AG04450 (cell line): ENCODE results near the gene TRAPPC2L. TPM values are rescaled to one million over a fixed set of nuclear protein-coding genes. Genes with fewer than 3 reads are reported as not detected.

Source experiments
- CTCF ChIA-PET: fragments of 300-600, 350-600 bp; formaldehyde crosslinking; extraction: SDS; loops from one replicate; lab custom pipeline; 2022; ENCODE audit warnings: antibody characterized with exemption, inconsistent platforms; lab: Charles Lee
- POLR2A ChIA-PET: fragments of 350-600 bp; formaldehyde crosslinking; extraction: SDS; loops from one replicate; lab custom pipeline; 2021; ENCODE audit warnings: antibody characterized with exemption, inconsistent platforms; lab: Yijun Ruan, JAX
- DNase-seq: peaks from one replicate; pipeline ENCODE4 v3.0.0-alpha.2; 2011; ENCODE audit warnings: low read depth, low spot score
- H3K27ac ChIP-seq: one replicate; pipeline ENCODE4 v1.5.1; 2012; ENCODE audit warnings: low read depth, low read length, control low read depth
- H3K27me3 ChIP-seq: one replicate; pipeline ENCODE4 v1.6.0; 2012; ENCODE audit warnings: low read length; ENCODE audit not compliant: control insufficient read depth, insufficient read depth
- H3K4me3 ChIP-seq: 2 replicates; pipeline ENCODE4 v1.5.1; 2011; ENCODE audit warnings: mild to moderate bottlenecking, low read depth, low read length, control low read depth
- H3K9me3 ChIP-seq: 2 replicates; pipeline ENCODE4 v1.5.1; 2012; ENCODE audit warnings: low read length; ENCODE audit not compliant: control insufficient read depth, insufficient read depth
- polyA plus RNA-seq: library from polyadenylated mRNA; depleted of rRNA; stranded (reverse); fragments of >200 nt; gene quantifications from 2 replicates; pipeline ENCODE4 v1.2.3, GENCODE V29; 2011
- TF ChIP-seq, protein P1 (sequence below): IDR thresholded peaks from 2 replicates; pipeline ENCODE4 v1.5.1; 2011; ENCODE audit warnings: low read depth, low read length, control low read depth, inconsistent platforms

Gene TRAPPC2L
- polyA plus RNA-seq, 1 experiment: 72.8 TPM

DNA sequence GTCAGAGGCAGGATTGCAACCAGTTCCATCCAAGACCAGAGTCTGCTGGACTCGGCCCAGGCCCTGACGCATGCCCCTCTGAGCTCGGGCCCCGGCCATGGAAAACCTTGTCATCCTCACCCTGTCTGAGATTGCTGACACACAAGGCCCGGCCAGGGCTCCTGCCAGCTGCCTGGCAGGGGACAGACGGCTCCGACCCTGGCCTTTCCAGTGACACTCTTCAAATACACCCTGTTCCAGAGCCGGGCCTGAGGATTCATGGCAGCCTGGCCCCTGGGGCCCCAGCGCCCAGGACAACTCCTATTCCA, 12.7 kb downstream of the TRAPPC2L start:
- H3K9me3 ChIP-seq: no peaks in the 10 kb centered on the region; the same call in 1 of the 2 replicates
- ChIA-PET POLR2A (no interaction called here), CTCF (no interaction called here)
- H3K4me3 ChIP-seq: no peak overlapping the region
- TF ChIP-seq, protein P1, sequence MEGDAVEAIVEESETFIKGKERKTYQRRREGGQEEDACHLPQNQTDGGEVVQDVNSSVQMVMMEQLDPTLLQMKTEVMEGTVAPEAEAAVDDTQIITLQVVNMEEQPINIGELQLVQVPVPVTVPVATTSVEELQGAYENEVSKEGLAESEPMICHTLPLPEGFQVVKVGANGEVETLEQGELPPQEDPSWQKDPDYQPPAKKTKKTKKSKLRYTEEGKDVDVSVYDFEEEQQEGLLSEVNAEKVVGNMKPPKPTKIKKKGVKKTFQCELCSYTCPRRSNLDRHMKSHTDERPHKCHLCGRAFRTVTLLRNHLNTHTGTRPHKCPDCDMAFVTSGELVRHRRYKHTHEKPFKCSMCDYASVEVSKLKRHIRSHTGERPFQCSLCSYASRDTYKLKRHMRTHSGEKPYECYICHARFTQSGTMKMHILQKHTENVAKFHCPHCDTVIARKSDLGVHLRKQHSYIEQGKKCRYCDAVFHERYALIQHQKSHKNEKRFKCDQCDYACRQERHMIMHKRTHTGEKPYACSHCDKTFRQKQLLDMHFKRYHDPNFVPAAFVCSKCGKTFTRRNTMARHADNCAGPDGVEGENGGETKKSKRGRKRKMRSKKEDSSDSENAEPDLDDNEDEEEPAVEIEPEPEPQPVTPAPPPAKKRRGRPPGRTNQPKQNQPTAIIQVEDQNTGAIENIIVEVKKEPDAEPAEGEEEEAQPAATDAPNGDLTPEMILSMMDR: no peak
- no peak for DNase-seq
- H3K27ac ChIP-seq: no peak overlapping the region
- peaks cover 35% of the 10 kb centered on the region for H3K27me3 ChIP-seq

DNA sequence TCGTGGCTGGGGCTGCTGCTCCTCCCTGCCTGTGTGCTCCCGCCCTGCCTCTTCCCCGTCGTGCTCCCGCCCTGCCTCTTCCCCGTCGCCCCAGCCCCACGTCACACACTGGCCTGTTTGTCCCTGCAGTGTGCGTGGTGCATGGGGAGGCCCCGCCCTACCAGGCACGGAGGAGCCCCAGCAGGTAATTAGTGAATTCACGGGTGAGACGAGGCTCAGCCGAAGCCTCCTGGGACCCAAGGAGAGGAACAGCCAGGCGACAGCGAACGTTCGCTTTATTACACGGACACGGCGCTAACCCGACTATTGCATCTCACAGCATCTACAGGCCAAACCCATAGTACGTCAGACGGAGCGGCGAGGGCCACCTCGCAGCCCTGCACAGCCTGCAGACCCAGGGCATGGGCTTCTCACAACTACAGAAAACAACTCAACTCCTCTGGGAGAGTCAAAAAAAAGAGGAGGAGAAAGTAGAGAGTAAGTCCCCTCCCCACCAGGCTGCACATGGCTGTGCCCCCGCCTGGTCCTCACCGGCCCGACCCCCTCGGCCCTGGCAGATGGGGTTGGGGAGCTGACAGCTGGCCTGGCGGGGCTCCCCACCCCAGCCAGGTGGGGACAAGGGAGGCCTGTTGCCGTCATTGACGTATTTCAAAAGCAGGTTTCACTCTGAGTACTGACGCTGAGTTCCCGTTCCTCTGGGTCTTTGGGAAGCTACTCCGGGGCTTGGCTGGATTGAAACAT, 13.9 kb downstream of the TRAPPC2L start:
- TF ChIP-seq, protein P1: no peak
- no peak for DNase-seq
- CTCF ChIA-PET: no interaction called here
- H3K27me3 ChIP-seq: peaks cover 38% of the 10 kb centered on the region
- POLR2A ChIA-PET: no interaction called here
- no peak overlapping the region for H3K4me3 ChIP-seq
- H3K27ac ChIP-seq: no peak overlapping the region
- H3K9me3 ChIP-seq: peaks cover 4% of the 10 kb centered on the region; the same call in 1 of the 2 replicates

DNA sequence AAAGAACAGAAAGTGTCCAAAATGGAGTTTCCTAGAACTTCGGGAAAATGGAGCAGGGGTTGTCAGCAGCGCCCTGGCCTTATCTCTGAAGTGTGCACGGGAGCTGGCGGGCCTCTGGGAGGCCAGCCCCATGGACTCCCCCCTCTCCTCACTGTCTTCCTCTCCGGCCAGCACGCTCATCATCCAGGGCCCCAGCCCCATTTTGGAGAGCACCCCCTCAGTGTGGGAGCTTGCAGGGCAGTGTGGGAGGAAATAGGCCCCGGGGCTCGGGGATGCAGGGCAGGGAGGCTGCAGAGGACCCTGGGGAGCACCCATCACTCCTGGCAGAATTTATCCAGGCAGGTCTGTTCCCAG, 14.4 kb downstream of the TRAPPC2L start:
- ChIA-PET CTCF (no interaction called here), POLR2A (no interaction called here)
- peaks cover 4% of the 10 kb centered on the region; the same call in 1 of the 2 replicates for H3K9me3 ChIP-seq
- TF ChIP-seq, protein P1: no peak
- no peak overlapping the region for H3K27ac ChIP-seq
- peaks cover 38% of the 10 kb centered on the region for H3K27me3 ChIP-seq
- DNase-seq: no peak
- no peak overlapping the region for H3K4me3 ChIP-seq

DNA sequence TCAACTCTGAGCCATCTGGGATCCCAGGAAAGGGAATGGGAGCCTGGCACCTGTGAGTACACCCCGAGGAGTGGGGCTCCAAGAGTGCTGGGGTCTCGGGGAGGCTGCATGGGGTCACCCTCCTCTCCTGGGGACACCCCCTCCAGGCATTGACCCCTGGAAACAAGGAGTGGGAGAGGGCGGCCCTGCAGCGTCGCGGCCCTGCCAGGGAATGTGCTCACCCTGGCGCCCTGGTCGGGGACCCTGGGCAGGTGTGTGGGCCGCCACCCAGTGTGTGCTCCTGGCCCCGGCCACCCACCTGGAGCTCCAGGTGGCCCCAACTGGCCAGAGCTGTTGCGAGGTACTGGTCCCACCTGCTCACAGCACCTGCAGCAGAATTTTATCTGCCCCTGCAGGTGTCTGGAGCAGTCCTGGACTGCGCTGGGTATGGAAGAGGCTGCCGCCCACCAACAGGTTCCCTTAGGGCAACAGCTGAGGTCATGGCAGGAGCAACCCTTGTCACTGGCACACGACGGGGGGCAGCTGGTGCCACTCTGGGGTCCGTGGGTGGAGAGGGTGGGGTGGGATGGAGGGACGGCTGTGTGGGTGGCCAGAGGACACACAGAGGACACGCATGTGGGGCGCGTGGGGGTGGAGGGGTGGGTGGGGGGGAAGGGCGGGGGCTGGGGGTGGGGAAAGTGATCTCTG, 14.9 kb downstream of the TRAPPC2L start:
- H3K9me3 ChIP-seq: peaks cover 4% of the 10 kb centered on the region; the same call in 1 of the 2 replicates
- TF ChIP-seq, protein P1: no peak
- POLR2A ChIA-PET: no interaction called here
- DNase-seq: no peak
- H3K27me3 ChIP-seq: peaks cover 38% of the 10 kb centered on the region
- CTCF ChIA-PET: no interaction called here
- no peak overlapping the region for H3K4me3 ChIP-seq
- no peak overlapping the region for H3K27ac ChIP-seq

DNA sequence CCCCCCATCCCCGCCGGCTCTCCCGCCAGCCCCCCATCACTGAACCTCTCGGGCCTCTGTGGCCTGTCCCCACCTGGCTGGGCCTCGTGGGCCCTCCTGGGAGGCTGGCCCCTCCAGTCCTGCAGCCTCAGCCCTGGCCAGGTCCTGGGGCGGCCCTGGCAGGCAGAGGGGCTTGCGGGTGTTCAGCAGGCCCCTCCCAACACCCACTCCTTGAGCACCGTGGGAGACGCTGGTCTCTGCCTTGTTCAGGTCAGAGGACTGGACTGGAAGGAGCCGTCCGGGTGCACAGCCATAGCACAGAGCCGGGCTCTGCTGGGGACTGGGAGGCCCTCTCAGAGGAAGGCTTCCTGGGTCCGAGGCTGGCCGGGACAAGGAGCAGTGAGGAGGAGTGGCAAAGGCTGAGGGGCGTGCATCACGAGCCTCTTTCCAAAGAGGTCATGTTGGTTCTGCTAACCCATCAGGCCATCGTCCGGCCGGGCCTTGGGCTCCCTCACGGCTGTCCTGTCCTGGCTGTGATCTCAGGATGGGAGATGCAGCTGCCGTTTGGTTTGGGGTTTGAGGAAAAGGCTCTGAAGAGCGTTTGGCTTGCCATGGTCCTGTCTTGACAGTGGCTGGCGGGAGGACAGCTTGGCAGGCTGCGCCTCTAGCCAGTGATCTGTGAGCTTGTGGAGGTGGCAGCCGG, 15.9 kb downstream of the TRAPPC2L start:
- Histone ChIP-seq H3K27me3 (peaks cover 41% of the 10 kb centered on the region), H3K27ac (no peak overlapping the region), H3K4me3 (no peak overlapping the region), H3K9me3 (peaks cover 4% of the 10 kb centered on the region; the same call in 1 of the 2 replicates)
- DNase-seq: no peak
- TF ChIP-seq, protein P1: no peak
- POLR2A ChIA-PET: no interaction called here
- CTCF ChIA-PET: no interaction called here
